Cardiac fibroblast (primary cell): ENCODE data around the gene NID1.
A peak's percentile ranks its signal among the peaks of the same experiment; 100 is the strongest.

ENCODE experiments used
- DNase-seq, 2 donors: peaks; one replicate each; pipeline versions ENCODE4 v3.0.0 to v3.0.0-alpha.2; 2010; ENCODE audit warnings: low read depth in 2 of 2
- H3K4me3 ChIP-seq, 2 donors: replicated peaks in 1 of 2; 1 replicate in 1 of 2; 2 replicates in 1 of 2; pipeline ENCODE4 v1.5.1; 2011; ENCODE audit warnings: low read depth in 2 of 2, low read length in 2 of 2, mild to moderate bottlenecking in 2 of 2, moderate library complexity in 1 of 2
- TF ChIP-seq, protein P1 (sequence below): IDR thresholded peaks from one replicate; pipeline ENCODE4 v1.5.1; 2011; ENCODE audit warnings: low read depth, mild to moderate bottlenecking, low read length, inconsistent platforms

Gene NID1

DNA sequence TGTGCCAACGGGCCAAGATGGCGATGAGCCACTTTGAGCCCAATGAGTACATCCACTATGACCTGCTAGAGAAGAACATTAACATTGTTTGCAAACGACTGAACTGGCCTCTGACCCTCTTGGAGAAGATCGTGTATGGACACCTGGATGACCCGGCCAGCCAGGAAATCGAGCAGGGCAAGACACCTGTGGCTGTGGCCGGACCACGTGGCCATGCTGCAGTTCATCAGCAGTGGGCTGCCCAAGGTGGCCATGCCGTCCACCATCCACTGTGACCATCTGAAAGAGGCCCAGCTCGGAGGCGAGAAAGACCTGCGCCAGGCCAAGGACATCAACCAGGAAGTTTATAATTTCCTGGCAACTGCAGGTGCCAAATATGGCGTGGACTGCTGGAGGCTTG, 45.2 kb upstream of the NID1 start:
- DNase-seq = no peak
- no peak overlapping the region for H3K4me3 ChIP-seq
- TF ChIP-seq, protein P1, sequence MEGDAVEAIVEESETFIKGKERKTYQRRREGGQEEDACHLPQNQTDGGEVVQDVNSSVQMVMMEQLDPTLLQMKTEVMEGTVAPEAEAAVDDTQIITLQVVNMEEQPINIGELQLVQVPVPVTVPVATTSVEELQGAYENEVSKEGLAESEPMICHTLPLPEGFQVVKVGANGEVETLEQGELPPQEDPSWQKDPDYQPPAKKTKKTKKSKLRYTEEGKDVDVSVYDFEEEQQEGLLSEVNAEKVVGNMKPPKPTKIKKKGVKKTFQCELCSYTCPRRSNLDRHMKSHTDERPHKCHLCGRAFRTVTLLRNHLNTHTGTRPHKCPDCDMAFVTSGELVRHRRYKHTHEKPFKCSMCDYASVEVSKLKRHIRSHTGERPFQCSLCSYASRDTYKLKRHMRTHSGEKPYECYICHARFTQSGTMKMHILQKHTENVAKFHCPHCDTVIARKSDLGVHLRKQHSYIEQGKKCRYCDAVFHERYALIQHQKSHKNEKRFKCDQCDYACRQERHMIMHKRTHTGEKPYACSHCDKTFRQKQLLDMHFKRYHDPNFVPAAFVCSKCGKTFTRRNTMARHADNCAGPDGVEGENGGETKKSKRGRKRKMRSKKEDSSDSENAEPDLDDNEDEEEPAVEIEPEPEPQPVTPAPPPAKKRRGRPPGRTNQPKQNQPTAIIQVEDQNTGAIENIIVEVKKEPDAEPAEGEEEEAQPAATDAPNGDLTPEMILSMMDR = no peak

DNA sequence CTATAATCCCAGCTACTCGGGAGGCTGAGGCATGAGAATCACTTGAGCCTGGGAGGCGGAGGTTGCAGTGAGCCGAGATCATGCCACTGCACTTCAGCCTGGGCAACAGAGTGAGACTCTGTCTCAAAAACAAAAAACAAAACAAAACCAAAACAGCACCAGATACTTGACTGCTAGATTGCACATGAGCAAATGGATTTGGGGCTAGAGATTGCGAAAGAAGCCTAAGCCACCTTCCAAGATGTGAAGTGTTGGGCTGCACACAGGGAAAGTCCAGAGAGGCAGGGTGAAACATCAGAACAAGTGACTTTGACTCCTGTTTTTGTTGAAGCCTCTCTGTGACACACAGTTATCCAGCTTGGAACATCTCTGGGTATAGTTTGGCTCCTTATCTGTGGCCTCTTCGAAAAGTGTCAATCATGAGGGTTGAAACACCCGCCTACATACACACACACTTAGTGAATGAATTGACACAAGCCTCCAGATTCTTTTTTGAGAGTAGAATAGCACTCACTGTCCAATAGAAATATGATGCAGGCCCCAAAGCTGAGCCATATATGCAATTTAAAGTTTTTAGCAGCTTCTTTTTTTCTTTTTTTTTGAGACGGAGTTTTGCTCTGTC, 43.2 kb upstream of the NID1 start:
- no peak overlapping the region for H3K4me3 ChIP-seq
- TF ChIP-seq, protein P1 = no peak
- DNase-seq = peak; percentile 15 to 41

DNA sequence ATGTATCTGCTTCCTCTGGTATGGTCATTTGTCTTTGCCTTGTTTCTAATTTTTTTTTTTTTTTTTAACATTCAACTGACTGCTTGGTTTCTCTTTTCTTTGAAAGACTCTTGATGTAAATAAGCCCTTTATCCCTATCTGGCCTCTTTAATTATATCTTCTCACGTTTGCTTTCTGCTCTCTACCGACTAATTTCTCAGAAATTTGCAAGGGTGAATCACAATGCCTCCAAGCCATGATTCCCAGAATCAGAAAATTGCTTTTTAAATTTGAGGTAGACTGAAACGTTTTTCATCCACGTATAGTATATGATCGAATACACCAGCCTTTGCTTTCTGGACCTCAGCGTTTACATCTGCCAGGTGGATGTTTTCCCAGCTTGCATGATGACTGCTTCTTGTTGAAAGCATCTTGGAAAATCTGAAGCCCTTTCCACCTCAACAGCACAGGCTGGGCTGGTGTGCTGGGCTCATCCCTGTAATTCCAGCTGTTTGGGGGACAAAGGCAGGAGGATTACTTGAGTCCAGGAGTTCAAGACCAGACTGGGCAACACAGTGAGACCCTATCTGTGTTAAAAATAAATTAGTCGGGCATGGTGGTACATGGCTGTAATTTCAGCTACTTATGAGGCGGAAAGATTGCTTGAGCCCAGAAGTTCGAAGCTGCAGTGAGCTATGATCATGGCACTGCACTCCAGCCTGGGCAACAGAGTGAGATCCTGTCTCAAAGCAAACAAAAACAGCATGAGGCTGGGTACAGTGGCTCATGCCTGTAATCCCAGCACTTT, 42.4 kb upstream of the NID1 start:
- H3K4me3 ChIP-seq = no peak overlapping the region
- TF ChIP-seq, protein P1 = no peak
- DNase-seq = no peak

DNA sequence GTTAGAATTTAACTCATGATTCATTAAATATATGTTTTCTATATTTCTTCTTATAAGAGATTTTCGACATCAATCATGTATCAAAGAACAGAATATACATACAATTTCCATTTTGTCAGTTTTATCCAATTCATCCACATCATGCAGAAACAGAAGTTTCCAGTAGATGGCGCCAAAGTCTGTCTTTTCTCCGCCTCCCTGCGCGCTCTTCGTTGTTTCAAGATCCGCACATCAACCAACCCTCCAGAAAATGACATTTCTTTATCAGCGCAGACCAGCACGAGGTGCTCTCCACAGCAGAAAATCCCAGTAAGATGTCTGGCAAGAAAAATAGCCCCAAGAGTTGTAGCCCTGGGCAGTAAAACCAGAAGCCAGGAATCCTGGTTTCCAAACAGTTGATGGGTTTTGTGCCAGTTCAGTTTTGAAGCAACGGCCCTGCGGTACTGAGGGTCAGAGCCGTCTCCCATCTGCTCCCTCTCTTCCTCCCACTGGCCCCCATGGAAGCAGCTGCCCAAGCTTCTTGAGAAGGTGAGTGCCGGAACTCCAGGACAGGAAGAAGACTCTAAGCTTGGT, 38.8 kb upstream of the NID1 start:
- peak; percentile 70 to 76 for DNase-seq
- TF ChIP-seq, protein P1 = peak; percentile 62
- H3K4me3 ChIP-seq = no peak overlapping the region

DNA sequence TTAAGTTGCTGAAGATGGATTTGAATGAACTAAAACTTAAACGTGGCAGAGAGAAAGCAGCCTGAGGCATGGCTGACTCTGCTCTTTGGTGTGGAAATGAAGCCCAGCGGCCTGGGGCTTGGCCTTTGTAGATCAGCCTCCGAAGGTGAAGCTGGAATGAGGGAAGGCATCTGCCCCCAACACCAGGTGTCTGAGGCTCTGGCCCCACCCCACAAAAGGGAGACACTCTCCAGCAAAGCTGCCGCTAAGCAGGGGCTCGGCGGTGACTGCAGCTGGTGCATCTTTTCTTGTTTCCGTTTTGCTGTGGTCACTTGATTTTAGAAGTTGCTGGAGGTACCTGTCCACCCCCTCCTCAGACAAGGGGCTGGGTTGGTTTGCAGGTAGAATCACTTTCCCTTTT, 38.2 kb upstream of the NID1 start:
- H3K4me3 ChIP-seq = no peak overlapping the region
- no peak for DNase-seq
- TF ChIP-seq, protein P1 = no peak

DNA sequence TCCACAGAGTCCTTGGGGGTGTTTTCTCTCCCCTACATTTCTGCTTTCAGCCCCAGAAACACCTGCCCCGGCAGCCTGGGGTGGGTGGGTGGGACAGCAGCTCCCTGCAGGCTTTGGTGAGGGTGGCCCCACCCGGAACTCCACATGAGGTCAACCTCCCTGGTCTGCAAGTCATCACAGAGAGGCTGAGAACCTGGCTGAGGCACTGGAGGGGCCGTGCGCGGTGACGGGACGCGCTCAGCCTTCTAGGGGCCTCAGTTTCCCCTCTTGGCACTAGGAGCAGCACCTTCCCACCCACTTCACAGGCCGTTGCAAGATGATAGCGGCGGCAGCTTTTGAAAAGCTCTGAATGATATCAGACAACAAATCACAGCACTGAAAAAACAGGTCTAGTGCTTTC, 37.7 kb upstream of the NID1 start:
- no peak for DNase-seq

More for the DNA sequence above, 37.7 kb upstream of the NID1 start:
- no peak overlapping the region for H3K4me3 ChIP-seq
- TF ChIP-seq, protein P1 = no peak
